Vagina (tissue), 2 donors: ENCODE results near the gene OAS2. TPM values are rescaled to one million over a fixed set of nuclear protein-coding genes. Genes with fewer than 3 reads are reported as not detected.

ENCODE experiments used
- DNase-seq, 2 donors: peaks; one replicate each; pipeline ENCODE4 v3.0.0-alpha.2; 2017; ENCODE audit errors: extremely low spot score in 2 of 2
- H3K27ac ChIP-seq: fragments of 200-600 bp; sonication (generic); one replicate; pipeline ENCODE4 v1.5.1; 2019
- H3K27me3 ChIP-seq: fragments of 200-600 bp; sonication (generic); one replicate; pipeline ENCODE4 v1.5.1; 2019
- H3K36me3 ChIP-seq, 2 donors: fragments of 200-600 bp; sonication (generic); one replicate each; pipeline ENCODE4 v1.5.1; 2017 to 2019
- H3K4me1 ChIP-seq: fragments of 200-600 bp; sonication (generic); one replicate; pipeline ENCODE4 v1.5.1; 2019
- H3K4me3 ChIP-seq, 2 donors: fragments of 200-600 bp; sonication (generic); 1 replicate in 1 of 2; 2 replicates in 1 of 2; pipeline ENCODE4 v1.5.1; 2016 to 2019
- H3K9me3 ChIP-seq: fragments of 200-600 bp; sonication (generic); one replicate; pipeline ENCODE4 v1.5.1; 2019
- CTCF ChIP-seq, 3 experiments: fragments of 450-650 bp in 2 of 3; fragments of 200-600 bp in 1 of 3; sonication (generic) in 1 of 3; IDR thresholded peaks; one replicate each; pipeline ENCODE4 v1.5.1; 2017 to 2019; ENCODE audit warnings: antibody characterized with exemption in 3 of 3, mild to moderate bottlenecking in 2 of 3, moderate library complexity in 2 of 3
- POLR2A ChIP-seq, 2 donors: fragments of 450-650 bp; IDR thresholded peaks; one replicate each; pipeline ENCODE4 v1.6.1; 2017; ENCODE audit warnings: antibody characterized with exemption in 2 of 2, mild to moderate bottlenecking in 2 of 2, moderate library complexity in 2 of 2
- POLR2AphosphoS5 ChIP-seq, 2 donors: sonication (generic); formaldehyde crosslinking; IDR thresholded peaks; one replicate each; pipeline ENCODE4 v1.9.0; 2017; ENCODE audit warnings: antibody characterized with exemption in 2 of 2, mild to moderate bottlenecking in 2 of 2, low read depth in 1 of 2; ENCODE audit not compliant: insufficient read depth in 1 of 2
- intact Hi-C: fragments of 100-400 bp; cut with DNase I; formaldehyde crosslinking; loops from one replicate; pipeline ENCODE4 v1.15.1; 2023
- total RNA-seq: library from RNA; depleted of rRNA; stranded (reverse); fragments of >200 nt; gene quantifications from one replicate; pipeline ENCODE4 v1.2.3, GENCODE V29; 2016

OAS2 gene
- total RNA-seq, 1 donor from 2014 or later: 14.0 TPM

DNA sequence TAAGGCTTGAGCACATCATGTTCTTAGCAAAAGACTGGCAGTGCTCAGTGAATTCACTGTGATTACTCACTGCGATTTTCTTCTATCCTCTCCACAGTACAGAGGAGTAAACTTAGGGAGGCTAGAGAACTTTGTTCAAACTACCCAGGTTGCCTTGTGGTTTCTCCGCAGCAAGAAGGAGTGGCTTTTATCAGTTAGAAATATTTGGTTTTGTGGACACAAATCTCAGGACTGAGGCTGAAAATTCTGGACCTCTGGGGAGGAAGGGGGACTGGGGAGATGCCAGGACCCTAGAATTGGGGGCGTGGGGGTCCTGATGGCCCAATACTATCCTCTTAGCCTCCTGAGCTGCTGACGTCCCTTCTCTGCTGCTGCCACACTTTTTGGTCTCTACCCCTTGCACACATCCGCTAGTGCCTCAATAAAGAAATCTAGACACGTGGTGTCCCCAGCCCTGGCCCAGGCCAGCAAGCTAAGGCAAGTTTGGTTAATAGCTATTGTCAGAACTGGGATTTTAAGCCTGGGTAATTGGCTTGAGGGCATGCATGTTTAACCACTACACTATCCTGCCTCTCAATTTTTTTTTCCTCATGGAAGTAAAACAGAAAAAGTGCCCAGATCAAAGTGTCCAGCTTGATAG is 842 bp downstream of the OAS2 start:
- peaks cover 25% of the 10 kb centered on the region for H3K4me1 ChIP-seq
- peak; percentile 77 to 87 for DNase-seq
- peak overlapping the region; percentile 50 to 53 for H3K4me3 ChIP-seq
- no peaks in the 10 kb centered on the region for H3K27me3 ChIP-seq
- H3K36me3 ChIP-seq: no peaks in the 10 kb centered on the region
- H3K9me3 ChIP-seq: no peaks in the 10 kb centered on the region
- intact Hi-C loops: no loop called here
- TF ChIP-seq CTCF (IDR thresholded peaks at IDR 0.05) (no peak), POLR2A (IDR thresholded peaks at IDR 0.05) (no peak), POLR2AphosphoS5 (IDR thresholded peaks at IDR 0.05; ENCODE audit: insufficient read depth in 1 of 2, low read depth in 1 of 2) (peak in 1 of 2 donors; percentile 33)
- peak overlapping the region; percentile 84 for H3K27ac ChIP-seq

DNA sequence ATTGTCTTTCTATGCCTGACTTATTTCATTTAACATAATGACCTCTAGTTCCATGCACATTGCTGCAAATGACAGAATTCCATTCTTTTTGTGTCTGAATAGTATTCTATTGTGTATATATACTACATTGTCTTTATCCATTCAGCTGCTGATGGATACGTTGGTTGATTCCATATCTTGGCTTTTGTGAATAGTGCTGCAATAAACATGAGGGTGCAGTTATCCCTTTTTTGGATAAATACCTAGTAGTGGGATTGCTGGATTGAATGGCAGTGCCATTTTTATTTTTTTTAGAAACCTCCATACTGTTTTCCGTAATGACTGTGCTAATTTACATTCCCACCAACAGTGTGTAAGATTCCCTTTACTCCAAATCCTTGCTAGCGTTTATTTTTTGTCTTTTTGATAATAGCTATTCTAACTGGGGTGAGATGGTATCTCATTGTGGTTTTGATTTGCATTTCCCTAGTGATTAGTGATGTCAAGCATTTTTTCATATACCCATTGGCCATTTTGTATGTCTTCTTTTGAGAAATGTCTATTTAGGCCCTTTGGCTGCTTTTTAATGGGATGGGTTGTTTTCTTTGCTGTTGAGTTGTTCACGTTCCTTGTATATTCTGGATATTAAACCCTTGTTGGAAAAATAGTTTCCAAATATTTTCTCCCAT is 2.3 kb downstream of the OAS2 start:
- H3K27me3 ChIP-seq: no peaks in the 10 kb centered on the region
- no peak for DNase-seq
- TF ChIP-seq POLR2AphosphoS5 (IDR thresholded peaks at IDR 0.05; ENCODE audit: insufficient read depth in 1 of 2, low read depth in 1 of 2): no peak
- no peak for TF ChIP-seq CTCF (IDR thresholded peaks at IDR 0.05)
- TF ChIP-seq POLR2A (IDR thresholded peaks at IDR 0.05): no peak
- peaks cover 25% of the 10 kb centered on the region for H3K4me1 ChIP-seq
- H3K9me3 ChIP-seq: no peaks in the 10 kb centered on the region
- intact Hi-C loops: no loop called here
- no peak overlapping the region for H3K27ac ChIP-seq
- H3K36me3 ChIP-seq: no peaks in the 10 kb centered on the region
- H3K4me3 ChIP-seq: no peak overlapping the region

DNA sequence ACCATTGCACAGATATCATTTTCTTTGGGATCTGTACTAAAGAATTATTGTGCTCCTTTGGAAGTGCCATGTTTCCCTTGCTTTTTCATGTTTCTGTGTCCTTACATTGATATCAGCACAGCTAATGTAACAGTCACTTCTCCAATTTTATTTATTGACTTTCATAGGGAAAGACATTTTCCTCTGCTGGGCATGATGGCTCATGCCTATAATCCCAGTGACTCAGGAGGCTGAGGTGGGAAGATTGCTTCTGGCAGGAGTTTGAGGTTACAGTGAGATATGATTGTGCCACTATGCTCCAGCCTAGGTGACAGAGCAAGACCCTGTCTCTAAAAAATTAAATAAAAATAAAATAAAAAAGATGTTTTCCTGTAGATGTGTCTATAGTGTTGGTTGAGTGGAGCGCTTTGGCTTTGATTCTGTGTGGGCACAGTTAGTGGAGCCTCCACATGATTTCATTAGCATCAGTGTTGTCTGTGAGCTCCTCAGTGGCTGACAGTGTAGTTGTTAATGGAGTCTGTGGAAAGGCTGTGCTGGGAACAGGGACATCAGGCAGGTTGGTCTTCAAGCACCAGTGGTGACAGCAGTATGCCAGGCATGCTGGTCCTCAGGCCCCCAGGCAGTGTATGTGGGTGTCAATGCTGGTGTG is 7.4 kb downstream of the OAS2 start:
- TF ChIP-seq POLR2AphosphoS5 (IDR thresholded peaks at IDR 0.05; ENCODE audit: insufficient read depth in 1 of 2, low read depth in 1 of 2) (peak in 1 of 2 donors; percentile 76), CTCF (IDR thresholded peaks at IDR 0.05) (no peak)
- peak in 1 of 2 donors; percentile 69 for DNase-seq
- intact Hi-C loops: no loop called here

GRCh38 chr12:112986291-112986800 is 8.0 kb downstream of the OAS2 start:
- no peak for TF ChIP-seq POLR2A (IDR thresholded peaks at IDR 0.05)
- TF ChIP-seq CTCF (IDR thresholded peaks at IDR 0.05): no peak
- no peak for TF ChIP-seq POLR2AphosphoS5 (IDR thresholded peaks at IDR 0.05; ENCODE audit: insufficient read depth in 1 of 2, low read depth in 1 of 2)

More for the DNA sequence above, 7.4 kb downstream of the OAS2 start:
- Histone ChIP-seq H3K9me3 (no peaks in the 10 kb centered on the region), H3K27ac (no peak overlapping the region), H3K27me3 (no peaks in the 10 kb centered on the region), H3K4me1 (peaks cover 6% of the 10 kb centered on the region), H3K36me3 (peaks cover 0 to 7% of the 10 kb centered on the region in 2 donors), H3K4me3 (no peak overlapping the region)

More at GRCh38 chr12:112986291-112986800, 8.0 kb downstream of the OAS2 start:
- H3K4me3 ChIP-seq: no peak overlapping the region
- peak; percentile 71 to 95 for DNase-seq
- no peak overlapping the region for H3K27ac ChIP-seq
- intact Hi-C loops: no loop called here
- H3K9me3 ChIP-seq: no peaks in the 10 kb centered on the region
- no peaks in the 10 kb centered on the region for H3K27me3 ChIP-seq
- peaks cover 0 to 7% of the 10 kb centered on the region in 2 donors for H3K36me3 ChIP-seq
- H3K4me1 ChIP-seq: peaks cover 6% of the 10 kb centered on the region
